ENCODE measurements around the gene CDHR2. TPM values are rescaled to one million over a fixed set of nuclear protein-coding genes. Genes with fewer than 3 reads are reported as not detected.

Gene CDHR2
- total RNA-seq, result under 0.01 and 0.25 TPM in 2 replicates

- DNase-seq (ENCODE audit: low read depth in 2 of 2), result no peak
Observed at GRCh38 chr5:176548967-176549444, at the start of gene CDHR2. Gene CDHR2, plus strand, starts transcription at chr5:176549342. Its CDS starts 16,011 bp downstream, at chr5:176565353.

GRCh38 chr5:176500511-176500910 lies 48.6 kb upstream of the CDHR2 start:
- no peak for DNase-seq (ENCODE audit: low read depth in 2 of 2)

GRCh38 chr5:176501333-176501732 lies 47.8 kb upstream of the CDHR2 start:
- DNase-seq (ENCODE audit: low read depth in 2 of 2), result no peak

- DNase-seq (ENCODE audit: low read depth in 2 of 2), result no peak
Observed at GRCh38 chr5:176503496-176503895, 45.6 kb upstream of the CDHR2 start.

GRCh38 chr5:176507911-176508310 lies 41.2 kb upstream of the CDHR2 start:
- no peak for DNase-seq (ENCODE audit: low read depth in 2 of 2)

- DNase-seq (ENCODE audit: low read depth in 2 of 2), result no peak
Observed at GRCh38 chr5:176508603-176509002, 40.5 kb upstream of the CDHR2 start.

- DNase-seq (ENCODE audit: low read depth in 2 of 2), result no peak
Observed at GRCh38 chr5:176513788-176514187, 35.4 kb upstream of the CDHR2 start.

GRCh38 chr5:176514244-176514950 lies 34.7 kb upstream of the CDHR2 start:
- no peak for DNase-seq (ENCODE audit: low read depth in 2 of 2)

GRCh38 chr5:176515396-176515795 lies 33.7 kb upstream of the CDHR2 start:
- no peak for DNase-seq (ENCODE audit: low read depth in 2 of 2)

- DNase-seq (ENCODE audit: low read depth in 2 of 2), result no peak
Observed at GRCh38 chr5:176517053-176517661, 32.0 kb upstream of the CDHR2 start.

- DNase-seq (ENCODE audit: low read depth in 2 of 2), result no peak
Observed at GRCh38 chr5:176519810-176520720, 29.1 kb upstream of the CDHR2 start.

GRCh38 chr5:176521286-176521685 lies 27.9 kb upstream of the CDHR2 start:
- no peak for DNase-seq (ENCODE audit: low read depth in 2 of 2)

- DNase-seq (ENCODE audit: low read depth in 2 of 2), result no peak
Observed at GRCh38 chr5:176521699-176522263, 27.4 kb upstream of the CDHR2 start.

GRCh38 chr5:176524138-176524537 lies 25.0 kb upstream of the CDHR2 start:
- DNase-seq (ENCODE audit: low read depth in 2 of 2), result no peak

- DNase-seq (ENCODE audit: low read depth in 2 of 2), result no peak
Observed at GRCh38 chr5:176524987-176525386, 24.2 kb upstream of the CDHR2 start.

- no peak for DNase-seq (ENCODE audit: low read depth in 2 of 2)
Observed at GRCh38 chr5:176525677-176526076, 23.5 kb upstream of the CDHR2 start.

- DNase-seq (ENCODE audit: low read depth in 2 of 2), result no peak
Observed at GRCh38 chr5:176526462-176526861, 22.7 kb upstream of the CDHR2 start.

GRCh38 chr5:176527246-176528222 lies 21.6 kb upstream of the CDHR2 start:
- DNase-seq (ENCODE audit: low read depth in 2 of 2), result no peak

- DNase-seq (ENCODE audit: low read depth in 2 of 2), result no peak
Observed at GRCh38 chr5:176528301-176528700, 20.8 kb upstream of the CDHR2 start.

GRCh38 chr5:176528761-176529115 lies 20.4 kb upstream of the CDHR2 start:
- DNase-seq (ENCODE audit: low read depth in 2 of 2), result no peak

All from dermis microvascular lymphatic vessel endothelial cell (primary cell).